GM21529 (cell line): Measurements from ENCODE around the gene SRPX2.
"Not testable (repeated sequence)": the region's sequence is repeated elsewhere in the genome, so short reads cannot be mapped to it uniquely, and the experiment has no call there.

Source experiments
- ATAC-seq: cut with Tn5 transposase; IDR thresholded peaks from one replicate; pipeline ENCODE4 v1.9.1; 2021; ENCODE audit not compliant: unreplicated experiment

SRPX2 gene

DNA sequence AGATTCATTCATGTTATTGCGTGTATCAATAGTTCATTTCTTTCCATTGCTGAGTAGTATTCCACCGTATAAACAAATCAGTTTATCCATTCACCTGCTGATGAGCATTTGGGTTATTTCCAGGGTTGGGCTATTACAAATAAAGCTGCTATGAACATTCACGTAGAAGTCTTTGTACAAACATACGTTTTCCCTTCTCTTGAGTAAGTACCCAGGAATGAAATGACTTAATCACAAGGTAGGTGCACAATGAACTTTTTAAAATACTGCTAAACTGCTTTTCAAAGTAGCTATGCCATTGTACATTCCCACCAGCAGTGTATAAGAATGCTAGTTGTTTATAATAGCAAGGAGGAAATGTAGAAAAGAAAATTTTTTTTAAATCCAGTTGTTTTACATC, 52.0 kb downstream of the SRPX2 start:
- ATAC-seq, result no peak

DNA sequence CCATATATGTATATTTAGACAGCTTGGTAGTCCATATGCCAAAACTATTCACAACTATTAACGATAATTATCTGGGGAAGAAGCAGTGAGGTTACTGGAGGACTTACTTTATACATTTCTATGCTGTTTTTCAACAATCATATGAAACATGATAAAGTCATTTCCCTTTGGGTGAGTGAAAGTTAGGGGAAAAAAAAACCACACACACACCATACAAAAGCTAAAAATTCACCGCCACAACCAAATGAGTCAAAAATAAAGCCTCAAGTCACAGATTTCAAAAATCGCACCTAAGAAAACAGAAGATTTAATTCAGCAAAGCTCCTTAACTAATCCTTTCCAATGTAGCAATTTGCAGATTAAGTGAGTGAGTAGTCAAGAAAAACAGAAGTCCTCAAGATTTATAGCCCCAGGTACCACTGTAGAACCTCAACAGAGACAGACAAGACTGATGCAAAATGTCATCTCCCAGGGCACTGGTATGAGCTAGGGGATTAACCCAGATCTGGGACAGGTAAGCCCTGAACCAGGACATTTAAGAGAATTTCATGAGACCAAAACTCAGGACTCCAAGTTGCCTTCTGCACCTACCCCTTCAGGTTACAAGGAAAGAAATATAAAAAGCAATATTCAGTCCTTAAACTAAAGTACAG, 52.8 kb downstream of the SRPX2 start:
- ATAC-seq, result no peak

DNA sequence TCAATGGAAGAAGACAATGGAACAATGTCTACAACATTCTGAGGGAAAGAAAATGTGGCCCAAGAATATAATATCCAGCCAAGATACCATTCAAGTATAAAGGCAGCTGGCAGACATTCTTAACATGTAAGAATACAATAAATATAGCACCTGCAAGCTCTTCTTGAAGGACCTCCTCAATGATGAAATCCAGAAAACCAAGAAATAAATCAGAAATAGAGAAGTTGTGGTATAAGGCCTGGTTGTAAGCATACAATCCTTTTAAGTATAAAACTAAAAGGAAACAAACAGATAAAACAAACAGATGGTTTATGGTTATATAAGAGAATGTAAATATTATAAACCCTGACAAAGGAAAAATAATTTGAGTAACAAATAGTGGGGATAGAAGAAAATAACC, 54.6 kb downstream of the SRPX2 start:
- no peak for ATAC-seq

DNA sequence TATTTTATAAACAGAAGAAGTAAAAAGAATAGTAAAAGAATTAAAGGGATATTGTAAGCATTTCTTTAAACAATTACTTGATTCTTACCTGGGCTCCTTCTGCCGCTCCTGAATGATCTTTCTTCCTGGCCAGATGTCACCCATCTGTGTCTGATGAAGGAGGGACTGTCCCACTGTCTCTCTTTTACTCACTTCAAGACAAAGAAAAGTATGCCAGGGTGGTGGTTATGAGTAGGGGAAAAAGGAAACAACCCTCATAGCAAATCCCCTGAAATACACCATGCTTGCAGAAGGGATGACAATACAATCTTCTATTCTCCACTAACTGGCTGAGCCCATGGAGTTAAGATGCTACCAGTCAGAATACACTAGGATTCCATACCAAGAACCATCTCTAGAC, 56.8 kb downstream of the SRPX2 start:
- no peak for ATAC-seq

DNA sequence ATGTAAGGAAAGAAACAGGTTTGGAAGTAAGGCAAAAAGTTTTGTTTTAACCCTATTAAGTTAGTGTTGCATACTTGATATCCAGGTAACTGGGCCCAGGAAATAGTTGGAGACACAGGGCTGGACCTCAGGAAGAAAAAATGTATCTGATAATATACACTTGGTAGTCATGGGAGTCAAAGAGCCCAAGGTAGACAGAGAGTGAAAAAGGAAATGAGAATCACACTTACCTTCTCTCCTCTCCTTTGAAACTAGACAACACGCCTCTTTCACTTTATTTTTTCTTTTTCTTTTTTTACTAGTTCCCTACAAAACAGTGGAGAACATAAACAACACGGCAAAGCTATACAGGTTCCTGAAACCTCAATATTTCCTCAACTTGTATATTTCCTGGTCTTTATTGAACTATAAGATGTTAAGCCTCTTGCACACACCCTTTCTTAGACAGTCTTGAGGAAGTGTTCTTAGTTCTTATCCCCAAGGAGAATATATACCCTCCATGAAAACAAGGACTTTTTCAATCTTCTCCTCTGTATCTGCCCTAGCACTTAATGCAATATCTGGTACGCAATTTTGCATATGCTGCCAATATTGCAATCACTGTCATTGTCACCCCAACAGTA, 60.7 kb downstream of the SRPX2 start:
- ATAC-seq, result no peak

DNA sequence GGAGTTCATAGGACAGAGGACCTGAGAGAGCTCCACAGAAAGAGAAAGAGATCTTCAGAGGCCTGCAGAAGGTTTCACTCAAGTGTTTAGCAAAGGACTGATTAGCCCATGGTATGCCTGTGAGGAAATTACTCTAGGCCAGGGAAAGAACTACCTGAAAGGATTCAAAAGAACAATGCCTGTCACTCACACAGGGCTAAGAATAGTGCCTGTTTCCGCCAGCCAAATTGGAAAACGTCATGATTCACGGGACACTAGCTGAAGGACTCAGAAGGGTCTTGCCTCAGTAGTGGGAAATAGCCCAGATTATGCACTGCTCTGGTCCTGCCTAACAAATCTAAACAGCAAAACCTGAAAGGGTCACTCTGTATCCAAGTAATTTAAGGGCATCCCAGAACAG, 66.8 kb downstream of the SRPX2 start:
- ATAC-seq, result no peak

DNA sequence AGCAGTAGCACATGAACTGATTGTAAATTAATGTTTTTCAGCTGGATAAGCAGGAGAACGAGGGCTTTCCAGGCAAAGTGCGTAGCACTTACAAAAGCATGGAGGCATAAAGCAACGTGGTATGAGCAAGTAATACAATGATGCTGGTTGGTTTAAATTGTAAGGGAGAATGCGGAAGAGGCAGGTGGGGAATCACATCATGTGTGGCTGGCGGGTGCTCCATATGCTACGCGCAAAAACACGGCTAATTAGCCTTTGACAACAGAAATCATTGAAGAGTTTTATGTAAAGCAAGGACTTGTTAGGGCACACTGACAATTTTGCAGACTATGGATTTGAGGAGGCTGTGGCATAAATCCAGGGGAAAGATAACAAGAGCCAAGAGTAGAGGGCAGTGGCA, 73.4 kb downstream of the SRPX2 start:
- ATAC-seq, result no peak

DNA sequence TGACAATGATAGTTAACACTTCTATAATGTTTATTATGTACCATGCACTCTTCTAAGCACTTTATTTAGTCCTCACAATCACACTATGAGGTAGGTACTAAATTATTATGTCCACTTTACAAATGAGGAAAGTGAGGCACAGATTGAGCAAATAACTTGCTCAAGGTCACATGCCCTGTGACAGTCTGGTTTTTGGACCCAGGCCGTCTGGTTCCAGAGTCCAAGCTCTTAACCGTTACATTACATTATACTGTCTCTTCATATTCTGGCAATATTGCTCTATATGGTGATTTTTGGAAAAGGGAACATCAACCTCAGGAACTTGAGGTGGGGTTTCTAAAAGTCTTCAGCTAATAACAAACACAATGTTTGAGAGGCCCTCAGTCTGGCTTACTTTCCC, 75.1 kb downstream of the SRPX2 start:
- ATAC-seq, result no peak

DNA sequence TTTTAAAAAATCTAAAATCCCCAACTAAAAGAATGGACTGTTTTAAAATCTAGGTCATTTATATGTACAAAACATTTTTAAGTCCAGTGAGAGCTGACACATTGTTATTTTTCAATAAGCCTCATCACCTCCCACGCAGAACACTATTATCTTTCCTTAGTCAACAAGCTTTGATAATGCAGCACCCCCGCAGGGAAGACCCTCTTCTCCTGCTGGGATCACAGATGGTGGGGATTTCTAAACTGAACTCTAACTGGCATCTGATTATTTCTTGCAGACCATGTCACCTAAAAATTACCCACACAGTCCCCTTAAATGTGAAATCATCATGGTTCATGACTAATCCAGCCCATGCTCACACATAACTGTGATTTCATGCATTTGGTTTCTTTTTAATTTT, 76.3 kb downstream of the SRPX2 start:
- no peak for ATAC-seq

DNA sequence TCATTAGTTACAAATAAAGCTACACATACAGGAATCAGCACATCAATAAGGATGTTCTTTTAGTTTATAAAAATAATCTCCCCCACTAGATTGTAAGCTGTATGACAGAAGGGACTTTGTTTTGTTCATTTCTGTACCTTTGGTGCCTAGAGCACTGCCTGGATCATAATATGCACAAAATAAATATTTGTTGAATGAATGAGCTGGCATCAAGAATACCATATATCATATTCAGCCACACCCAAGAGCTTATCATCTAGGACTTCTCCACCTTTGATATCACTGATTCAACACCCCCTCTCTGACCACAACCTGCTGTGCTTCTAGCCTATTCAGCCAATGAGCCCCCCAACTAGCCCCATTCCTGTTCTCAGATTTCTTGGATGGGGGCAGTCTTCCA, 77.3 kb downstream of the SRPX2 start:
- ATAC-seq, result no peak

DNA sequence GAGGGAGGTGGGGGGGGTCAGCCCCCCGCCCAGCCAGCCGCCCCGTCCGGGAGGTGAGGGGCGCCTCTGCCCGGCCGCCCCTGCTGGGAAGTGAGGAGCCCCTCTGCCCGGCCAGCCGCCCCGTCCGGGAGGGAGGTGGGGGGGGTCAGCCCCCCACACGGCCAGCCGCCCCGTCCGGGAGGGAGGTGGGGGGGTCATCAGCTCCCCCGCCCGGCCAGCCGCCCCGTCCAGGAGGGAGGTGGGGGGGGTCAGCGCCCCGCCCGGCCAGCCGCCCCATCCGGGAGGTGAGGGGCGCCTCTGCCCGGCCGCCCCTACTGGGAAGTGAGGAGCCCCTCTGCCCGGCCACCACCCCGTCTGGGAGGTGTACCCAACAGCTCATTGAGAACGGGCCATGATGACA, 80.0 kb downstream of the SRPX2 start:
- not testable (repeated sequence) for ATAC-seq
